Endothelial cell of umbilical vein (primary cell): ENCODE results near the gene CETN1. TPM values are rescaled to one million over a fixed set of nuclear protein-coding genes. Genes with fewer than 3 reads are reported as not detected.

ENCODE experiments used
- BruUV-seq: library from RNA; stranded (reverse); fragments of 400-500 nt; replicated peaks from 2 replicates; lab custom pipeline; 2021; lab: Mats Ljungman, UMichigan
- CTCF ChIA-PET: fragments of 300-600, 350-600 bp; sonication (Branson Sonifier 250); formaldehyde crosslinking; loops from one replicate; lab custom pipeline; 2021; ENCODE audit warnings: antibody characterized with exemption, inconsistent platforms; lab: Charles Lee
- POLR2A ChIA-PET: fragments of 300-600, 350-600 bp; sonication (Branson Sonifier 250); formaldehyde crosslinking; loops from one replicate; lab custom pipeline; 2021; ENCODE audit warnings: antibody characterized with exemption, inconsistent platforms; lab: Charles Lee
- DNase-seq: peaks from one replicate; pipeline ENCODE4 v3.0.0-alpha.2; 2011; ENCODE audit warnings: low read depth, low spot score
- FAIRE-seq: peaks from 2 replicates; lab custom pipeline; 2011; peaks lifted over from hg19 to GRCh38; lab: Jason Lieb, UNC
- H2AFZ ChIP-seq: 2 replicates; pipeline ENCODE4 v1.6.0; 2012; ENCODE audit warnings: low read depth, low read length, control low read depth, inconsistent platforms
- H3K27ac ChIP-seq: 2 replicates; pipeline ENCODE4 v1.5.1; 2011; ENCODE audit warnings: low read depth, mild to moderate bottlenecking, control low read depth, low read length, moderate library complexity; ENCODE audit not compliant: insufficient read depth
- H3K27me3 ChIP-seq, 2 experiments: 2 replicates each; pipeline versions ENCODE4 v1.6.0 to v1.6.1; 2011; ENCODE audit warnings: low read length in 2 of 2, mixed read lengths in 1 of 2; ENCODE audit not compliant: control insufficient read depth in 2 of 2, insufficient read depth in 2 of 2
- H3K36me3 ChIP-seq, 2 experiments: 2 replicates in 1 of 2; 3 replicates in 1 of 2; pipeline ENCODE4 v1.5.1; 2011; ENCODE audit warnings: low read length in 2 of 2, mild to moderate bottlenecking in 1 of 2, moderate library complexity in 1 of 2; ENCODE audit not compliant: control insufficient read depth in 2 of 2, insufficient read depth in 2 of 2; ENCODE audit errors: extremely low read depth in 1 of 2
- H3K4me1 ChIP-seq: 3 replicates; pipeline ENCODE4 v1.5.1; 2011; ENCODE audit warnings: mild to moderate bottlenecking, low read length; ENCODE audit not compliant: control insufficient read depth, insufficient read depth; ENCODE audit errors: extremely low read depth
- H3K4me2 ChIP-seq: 2 replicates; pipeline ENCODE4 v1.6.1; 2011; ENCODE audit warnings: low read length, control low read depth, mixed read lengths; ENCODE audit not compliant: insufficient read depth
- H3K4me3 ChIP-seq, 3 experiments: fragments of 200-600 bp in 1 of 3; sonication (generic), shearing (Covaris generic) in 1 of 3; replicated peaks in 1 of 3; 2 replicates each; pipeline ENCODE4 v1.5.1; 2011 to 2016; ENCODE audit warnings: control low read depth in 3 of 3, low read length in 3 of 3, mild to moderate bottlenecking in 2 of 3, inconsistent platforms in 1 of 3, low read depth in 1 of 3, moderate library complexity in 1 of 3; ENCODE audit not compliant: insufficient read depth in 1 of 3
- H3K79me2 ChIP-seq: 2 replicates; pipeline ENCODE4 v1.6.0; 2012; ENCODE audit warnings: low read length, inconsistent platforms; ENCODE audit not compliant: control insufficient read depth, insufficient read depth
- H3K9ac ChIP-seq: replicated peaks from 2 replicates; pipeline ENCODE3; 2011; ENCODE audit warnings: low read length, control low read depth; ENCODE audit not compliant: insufficient read depth; ENCODE audit errors: extremely low read depth
- H3K9me1 ChIP-seq: replicated peaks from 3 replicates; pipeline ENCODE4 v1.6.0; 2011; ENCODE audit warnings: mild to moderate bottlenecking, low read length; ENCODE audit not compliant: control insufficient read depth, insufficient read depth; ENCODE audit errors: extremely low read depth
- H3K9me3 ChIP-seq: replicated peaks from 2 replicates; pipeline ENCODE4 v1.5.1; 2012; ENCODE audit warnings: low read length, inconsistent platforms; ENCODE audit not compliant: control insufficient read depth, insufficient read depth
- H4K20me1 ChIP-seq: replicated peaks from 2 replicates; pipeline ENCODE3; 2011; ENCODE audit warnings: mild to moderate bottlenecking, low read length; ENCODE audit not compliant: control insufficient read depth, insufficient read depth; ENCODE audit errors: extremely low read depth
- CTCF ChIP-seq, 2 donors: IDR thresholded peaks; 1 replicate in 1 of 2; 2 replicates in 1 of 2; pipeline ENCODE4 v1.5.1; 2011; ENCODE audit warnings: low read length in 2 of 2, mild to moderate bottlenecking in 2 of 2, moderate library complexity in 2 of 2, control low read depth in 1 of 2, inconsistent platforms in 1 of 2, low read depth in 1 of 2; ENCODE audit not compliant: insufficient read depth in 1 of 2; ENCODE audit errors: extremely low read depth in 1 of 2
- EZH2 ChIP-seq: IDR thresholded peaks from 2 replicates; pipeline ENCODE4 v1.6.1; 2012; ENCODE audit warnings: borderline replicate concordance, low read depth, mild to moderate bottlenecking, moderate library complexity, low read length, inconsistent platforms; ENCODE audit not compliant: severe bottlenecking
- FOS ChIP-seq: IDR thresholded peaks from 2 replicates; pipeline ENCODE4 v1.6.1; 2011; ENCODE audit warnings: mild to moderate bottlenecking, low read length, moderate library complexity, borderline replicate concordance; ENCODE audit not compliant: insufficient read depth
- GATA2 ChIP-seq: IDR thresholded peaks from 2 replicates; pipeline ENCODE4 v1.7.0; 2011; ENCODE audit warnings: low read depth, mild to moderate bottlenecking, moderate library complexity, mixed read lengths, low read length; ENCODE audit not compliant: insufficient read length, insufficient read depth
- JUN ChIP-seq: IDR thresholded peaks from 2 replicates; pipeline ENCODE4 v1.6.1; 2011; ENCODE audit warnings: borderline replicate concordance, low read depth; ENCODE audit not compliant: insufficient read length, insufficient read depth
- MAX ChIP-seq: IDR thresholded peaks from 2 replicates; pipeline ENCODE4 v1.6.1; 2011; ENCODE audit not compliant: insufficient read depth, insufficient read length
- MYC ChIP-seq: IDR thresholded peaks from one replicate; pipeline ENCODE4 v1.6.1; 2011; ENCODE audit warnings: mild to moderate bottlenecking, low read depth, low read length
- POLR2A ChIP-seq: IDR thresholded peaks from 2 replicates; pipeline ENCODE4 v1.6.1; 2012; ENCODE audit warnings: low read depth, mild to moderate bottlenecking, control low read depth, low read length
- POLR2AphosphoS5 ChIP-seq: IDR thresholded peaks from 2 replicates; pipeline ENCODE4 v1.6.1; 2012; ENCODE audit warnings: low read depth, mild to moderate bottlenecking, control low read depth, low read length, moderate library complexity; ENCODE audit not compliant: insufficient read depth
- dilution Hi-C: fragments of 300-500 bp; cut with MboI; formaldehyde crosslinking; loops from one replicate; pipeline ENCODE4 v1.15.0; 2019; ENCODE audit warnings: low sequenced_read_pairs; ENCODE audit not compliant: extremely low pct_ligation_motif_present
- intact Hi-C: fragments of 100-400 bp; cut with micrococcal nuclease; formaldehyde crosslinking; loops from one replicate; pipeline ENCODE4 v1.10.0; 2022
- polyA plus RNA-seq, 4 experiments: library from polyadenylated mRNA; depleted of rRNA in 3 of 4; stranded (reverse) in 3 of 4; unstranded in 1 of 4; fragments of >200 nt; gene quantifications; 2 replicates each; pipeline versions ENCODE4 v1.2.1 to v1.2.3, GENCODE V29; 2011 to 2012; ENCODE audit warnings: missing spikeins in 1 of 4
- total RNA-seq: library from RNA; stranded (reverse); gene quantifications from 2 replicates; pipeline ENCODE4 v1.2.3, GENCODE V29; 2021

Gene CETN1
- total and polyA plus RNA-seq, 2 donors (not counting 3 experiments of a cell fraction or from before 2014, with no cell fraction given) = not detected

GRCh38 chr18:581096-581495 lies 916 bp downstream of the CETN1 start:
- Histone ChIP-seq H3K9me3 (no peaks in the 10 kb centered on the region), H3K9me1 (no peaks in the 10 kb centered on the region), H3K4me1 (no peaks in the 10 kb centered on the region), H3K9ac (no peak overlapping the region), H3K79me2 (no peaks in the 10 kb centered on the region), H3K4me3 (no peak overlapping the region), H2AFZ (no peak overlapping the region), H3K4me2 (no peak overlapping the region), H3K27me3 (peaks cover 0 to 2% of the 10 kb centered on the region in 2 experiments), H3K27ac (no peak overlapping the region), H4K20me1 (no peaks in the 10 kb centered on the region), H3K36me3 (no peaks in the 10 kb centered on the region)
- no TSS peak for BruUV-seq
- DNase-seq = no peak
- ChIA-PET CTCF (no interaction called here), POLR2A (no interaction called here)
- intact Hi-C loops (no loop called here), dilution Hi-C loops (no loop called here)
- no peak for FAIRE-seq
- TF ChIP-seq CTCF (IDR thresholded peaks at IDR 0.05; ENCODE audit: extremely low read depth in 1 of 2, insufficient read depth in 1 of 2, low read depth in 1 of 2, low read length in 2 of 2) (no peak), JUN (no peak), EZH2 (no peak), MAX (no peak), POLR2A (no peak), MYC (no peak), POLR2AphosphoS5 (no peak), GATA2 (no peak), FOS (no peak)
